Thyroid gland (tissue), 4 donors: ENCODE measurements around the gene VPS52.
"Not testable (repeated sequence)": the region's sequence is repeated elsewhere in the genome, so short reads cannot be mapped to it uniquely, and the experiment has no call there.

Experiments used
- CTCF ChIP-seq, 6 experiments: fragments of 200-600 bp in 3 of 6; fragments of 450-650 bp in 3 of 6; sonication (generic) in 3 of 6; IDR thresholded peaks; one replicate each; pipeline ENCODE4 v1.5.1; 2016 to 2019; ENCODE audit warnings: antibody characterized with exemption in 6 of 6, mild to moderate bottlenecking in 2 of 6, inconsistent platforms in 1 of 6, moderate library complexity in 1 of 6
- POLR2A ChIP-seq, 2 donors: fragments of 450-650 bp; IDR thresholded peaks; one replicate each; pipeline ENCODE4 v1.6.1; 2017; ENCODE audit warnings: antibody characterized with exemption in 2 of 2, mild to moderate bottlenecking in 2 of 2, moderate library complexity in 1 of 2

DNA sequence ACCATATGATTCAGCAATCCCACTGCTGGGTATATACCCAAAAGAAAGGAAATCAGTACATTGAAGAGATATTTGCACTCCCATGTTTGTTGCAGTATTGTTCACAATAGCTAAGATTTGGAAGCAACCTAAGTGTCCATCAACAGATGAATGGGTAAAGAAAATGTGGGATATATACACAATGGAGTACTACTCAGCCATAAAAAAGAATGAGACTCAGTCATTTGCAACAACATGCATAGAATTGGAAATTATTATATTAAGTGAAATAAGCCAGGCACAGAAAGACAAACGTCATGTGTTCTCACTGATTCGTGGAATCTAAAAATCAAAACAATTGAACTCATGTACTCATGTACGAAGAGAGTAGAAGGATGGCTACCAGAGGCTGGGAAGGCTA, 9.2 kb downstream of the VPS52 start:
- TF ChIP-seq CTCF, POLR2A (IDR thresholded peaks at IDR 0.05): not testable (repeated sequence)
